Measurements from ENCODE around the gene PDLIM1.

DNA sequence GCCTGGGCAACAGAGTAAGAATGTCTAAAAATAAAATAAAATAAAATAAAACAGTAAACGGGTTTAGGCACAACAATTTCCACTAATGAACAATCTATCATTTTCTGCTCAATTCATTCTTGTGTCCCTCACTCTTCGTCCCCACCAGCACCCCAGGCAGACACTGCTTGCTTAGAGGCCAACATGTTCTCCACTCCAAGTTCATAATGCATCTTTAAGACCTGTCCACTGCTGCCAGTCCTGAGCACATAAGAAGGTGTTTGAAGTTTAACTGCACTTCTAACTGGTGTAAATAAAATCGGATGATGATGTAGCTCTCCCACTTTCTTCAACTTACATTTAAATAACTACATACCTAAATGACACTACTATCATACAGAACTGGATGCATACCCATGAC is 13.2 kb downstream of the PDLIM1 start:
- TF ChIP-seq ZNF776 (CRISPR knock-in tag; IDR thresholded peaks at IDR 0.05) (no peak), ZNF143 (CRISPR knock-in tag; IDR thresholded peaks at IDR 0.05) (no peak), GLI4 (CRISPR knock-in tag; IDR thresholded peaks at IDR 0.05; ENCODE audit: borderline replicate concordance) (no peak), JUN (CRISPR knock-in tag; IDR thresholded peaks at IDR 0.05) (no peak), ZNF44 (CRISPR knock-in tag; IDR thresholded peaks at IDR 0.05) (no peak), DR1 (CRISPR knock-in tag; IDR thresholded peaks at IDR 0.05) (no peak), POLR2AphosphoS5 (IDR thresholded peaks at IDR 0.05; ENCODE audit: low read depth, low read length) (no peak), POLR2A (IDR thresholded peaks at IDR 0.05; ENCODE audit: insufficient read depth in 1 of 2, low read depth in 2 of 2, low read length in 2 of 2) (no peak)
- TF ChIP-seq, protein P1, sequence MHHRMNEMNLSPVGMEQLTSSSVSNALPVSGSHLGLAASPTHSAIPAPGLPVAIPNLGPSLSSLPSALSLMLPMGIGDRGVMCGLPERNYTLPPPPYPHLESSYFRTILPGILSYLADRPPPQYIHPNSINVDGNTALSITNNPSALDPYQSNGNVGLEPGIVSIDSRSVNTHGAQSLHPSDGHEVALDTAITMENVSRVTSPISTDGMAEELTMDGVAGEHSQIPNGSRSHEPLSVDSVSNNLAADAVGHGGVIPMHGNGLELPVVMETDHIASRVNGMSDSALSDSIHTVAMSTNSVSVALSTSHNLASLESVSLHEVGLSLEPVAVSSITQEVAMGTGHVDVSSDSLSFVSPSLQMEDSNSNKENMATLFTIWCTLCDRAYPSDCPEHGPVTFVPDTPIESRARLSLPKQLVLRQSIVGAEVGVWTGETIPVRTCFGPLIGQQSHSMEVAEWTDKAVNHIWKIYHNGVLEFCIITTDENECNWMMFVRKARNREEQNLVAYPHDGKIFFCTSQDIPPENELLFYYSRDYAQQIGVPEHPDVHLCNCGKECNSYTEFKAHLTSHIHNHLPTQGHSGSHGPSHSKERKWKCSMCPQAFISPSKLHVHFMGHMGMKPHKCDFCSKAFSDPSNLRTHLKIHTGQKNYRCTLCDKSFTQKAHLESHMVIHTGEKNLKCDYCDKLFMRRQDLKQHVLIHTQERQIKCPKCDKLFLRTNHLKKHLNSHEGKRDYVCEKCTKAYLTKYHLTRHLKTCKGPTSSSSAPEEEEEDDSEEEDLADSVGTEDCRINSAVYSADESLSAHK (CRISPR knock-in tag; IDR thresholded peaks at IDR 0.05; ENCODE audit: borderline replicate concordance), result no peak
